HG03432 (cell line): ENCODE measurements around the gene EP300.
"Not testable (repeated sequence)": the region's sequence is repeated elsewhere in the genome, so short reads cannot be mapped to it uniquely, and the experiment has no call there.

ENCODE experiments used
- ATAC-seq: cut with Tn5 transposase; IDR thresholded peaks from one replicate; pipeline ENCODE4 v1.9.1; 2021; ENCODE audit warnings: mild to moderate bottlenecking, moderate library complexity; ENCODE audit not compliant: unreplicated experiment

EP300 gene

GRCh38 chr22:41145921-41146320 lies 53.5 kb downstream of the EP300 start:
- ATAC-seq = not testable (repeated sequence)

DNA sequence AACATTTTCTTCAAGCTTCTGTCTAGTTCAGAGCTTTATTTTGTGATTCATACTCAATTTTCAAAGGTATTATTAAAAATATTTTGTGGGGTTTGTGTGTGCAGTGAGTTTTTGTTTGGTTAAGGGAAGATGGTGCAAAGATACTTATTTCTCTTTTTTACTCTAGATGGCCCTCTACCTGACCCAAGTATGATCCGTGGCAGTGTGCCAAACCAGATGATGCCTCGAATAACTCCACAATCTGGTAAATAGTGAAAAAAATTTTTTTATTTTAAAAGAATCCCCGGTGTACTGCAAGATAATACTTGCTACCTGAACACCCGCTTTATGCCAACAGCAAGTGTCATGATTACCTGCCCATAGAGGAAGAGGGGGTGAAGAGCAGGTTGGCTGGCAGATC lies 54.2 kb downstream of the EP300 start:
- no peak for ATAC-seq

DNA sequence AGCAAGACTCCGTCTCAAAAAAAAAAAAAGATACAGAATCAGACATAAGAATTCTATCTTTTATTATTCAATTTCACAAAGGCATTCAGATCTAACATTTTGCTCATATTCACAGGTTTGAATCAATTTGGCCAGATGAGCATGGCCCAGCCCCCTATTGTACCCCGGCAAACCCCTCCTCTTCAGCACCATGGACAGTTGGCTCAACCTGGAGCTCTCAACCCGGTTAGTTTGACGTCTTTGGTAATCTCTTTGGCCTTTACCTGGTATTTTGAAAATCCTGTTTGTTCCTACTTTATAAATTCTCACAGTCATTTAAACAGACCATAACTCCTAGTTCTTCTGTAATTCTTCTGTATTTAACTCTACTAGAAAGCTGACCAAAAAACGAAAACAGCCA lies 55.3 kb downstream of the EP300 start:
- ATAC-seq = no peak

GRCh38 chr22:41152902-41153301 lies 60.5 kb downstream of the EP300 start:
- no peak for ATAC-seq

GRCh38 chr22:41157083-41157482 lies 64.7 kb downstream of the EP300 start:
- no peak for ATAC-seq

GRCh38 chr22:41169157-41169556 lies 76.8 kb downstream of the EP300 start:
- ATAC-seq = no peak

DNA sequence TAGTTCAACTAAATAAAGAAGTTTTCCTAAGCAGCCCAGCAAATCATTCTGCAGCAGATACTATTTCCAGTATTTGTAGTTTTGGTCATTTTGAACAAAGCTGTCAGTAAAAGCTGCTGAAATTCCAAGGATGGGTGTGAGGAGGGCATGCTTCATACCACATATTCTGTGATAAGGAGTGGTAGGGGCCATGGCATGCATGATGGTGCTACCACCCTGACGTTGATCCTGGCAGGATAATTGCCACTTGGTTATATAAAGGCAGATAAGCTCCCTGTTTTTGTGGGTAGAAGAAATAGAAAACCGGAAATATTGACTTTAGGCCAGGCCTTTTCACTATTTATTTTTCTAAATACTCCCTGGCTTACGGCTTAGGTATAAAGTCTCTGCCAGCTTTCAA lies 79.6 kb downstream of the EP300 start:
- no peak for ATAC-seq

GRCh38 chr22:41175546-41175945 lies 83.2 kb downstream of the EP300 start:
- ATAC-seq = no peak

DNA sequence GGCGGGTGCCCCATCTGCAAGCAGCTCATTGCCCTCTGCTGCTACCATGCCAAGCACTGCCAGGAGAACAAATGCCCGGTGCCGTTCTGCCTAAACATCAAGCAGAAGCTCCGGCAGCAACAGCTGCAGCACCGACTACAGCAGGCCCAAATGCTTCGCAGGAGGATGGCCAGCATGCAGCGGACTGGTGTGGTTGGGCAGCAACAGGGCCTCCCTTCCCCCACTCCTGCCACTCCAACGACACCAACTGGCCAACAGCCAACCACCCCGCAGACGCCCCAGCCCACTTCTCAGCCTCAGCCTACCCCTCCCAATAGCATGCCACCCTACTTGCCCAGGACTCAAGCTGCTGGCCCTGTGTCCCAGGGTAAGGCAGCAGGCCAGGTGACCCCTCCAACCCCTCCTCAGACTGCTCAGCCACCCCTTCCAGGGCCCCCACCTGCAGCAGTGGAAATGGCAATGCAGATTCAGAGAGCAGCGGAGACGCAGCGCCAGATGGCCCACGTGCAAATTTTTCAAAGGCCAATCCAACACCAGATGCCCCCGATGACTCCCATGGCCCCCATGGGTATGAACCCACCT lies 84.7 kb downstream of the EP300 start:
- no peak for ATAC-seq

GRCh38 chr22:41177622-41178424 lies 85.4 kb downstream of the EP300 start:
- ATAC-seq = no peak

- no peak for ATAC-seq
Measured at GRCh38 chr22:41178425-41178975, 86.1 kb downstream of the EP300 start.

DNA sequence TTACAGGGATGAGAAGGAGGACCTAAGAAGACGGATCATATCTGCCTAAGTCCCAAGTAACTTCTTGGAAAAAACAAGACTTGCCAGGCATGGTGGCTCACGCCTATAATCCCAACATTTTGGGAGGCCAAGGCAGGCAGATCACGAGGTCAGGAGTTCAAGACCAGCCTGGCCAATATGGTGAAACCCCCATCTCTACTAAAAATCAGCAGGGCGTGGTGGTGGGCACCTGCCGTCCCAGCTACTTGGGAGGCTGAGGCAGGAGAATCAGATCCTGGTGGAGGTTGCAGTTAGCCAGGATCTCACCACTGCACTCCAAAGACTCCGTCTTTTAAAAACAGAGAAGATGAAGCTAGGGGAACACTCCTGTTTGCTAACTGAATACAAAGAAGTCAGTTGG lies 88.0 kb downstream of the EP300 start:
- ATAC-seq = not testable (repeated sequence)

DNA sequence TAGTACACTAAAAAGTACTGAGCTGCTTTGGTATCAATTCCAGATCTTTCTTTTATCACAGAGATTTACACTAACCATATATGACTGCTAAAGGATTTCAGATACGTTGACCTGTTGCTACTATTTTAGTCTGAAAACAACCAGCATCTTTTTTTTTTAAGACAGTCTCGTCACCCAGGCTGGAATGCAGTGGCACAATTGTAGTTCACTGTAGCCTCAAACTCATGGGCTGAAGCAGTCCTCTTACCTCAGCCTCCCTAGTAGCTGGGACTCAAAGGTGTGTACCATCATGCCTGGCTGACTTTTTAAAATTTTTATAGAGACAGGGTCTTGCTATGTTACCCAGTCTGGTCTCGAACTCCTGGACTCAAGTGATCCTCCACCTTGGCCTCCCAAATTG lies 88.5 kb downstream of the EP300 start:
- ATAC-seq = no peak

GRCh38 chr22:41181349-41182241 lies 89.2 kb downstream of the EP300 start:
- no peak for ATAC-seq

- ATAC-seq = no peak
Measured at GRCh38 chr22:41184679-41185078, 92.3 kb downstream of the EP300 start.

- no peak for ATAC-seq
Measured at GRCh38 chr22:41191467-41191866, 99.1 kb downstream of the EP300 start.

DNA sequence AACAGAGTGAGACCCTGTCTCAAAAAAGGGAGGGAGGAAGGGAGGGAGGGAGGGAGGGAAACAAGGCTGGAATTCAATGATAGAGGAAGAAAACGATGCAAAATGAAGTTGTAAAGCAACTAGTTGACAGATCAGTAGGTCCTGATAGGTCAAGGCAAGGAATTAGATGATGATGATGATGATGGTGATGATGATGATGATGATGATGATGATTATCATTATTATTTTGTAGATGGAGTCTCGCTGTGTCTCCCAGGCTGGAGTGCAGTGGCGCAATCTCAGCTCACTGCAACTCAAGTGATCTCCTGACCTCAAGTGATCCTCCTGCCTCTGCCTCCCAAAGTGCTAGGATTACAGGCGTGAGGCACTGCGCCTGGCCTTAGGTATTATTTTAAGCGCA lies 101.4 kb downstream of the EP300 start:
- no peak for ATAC-seq

DNA sequence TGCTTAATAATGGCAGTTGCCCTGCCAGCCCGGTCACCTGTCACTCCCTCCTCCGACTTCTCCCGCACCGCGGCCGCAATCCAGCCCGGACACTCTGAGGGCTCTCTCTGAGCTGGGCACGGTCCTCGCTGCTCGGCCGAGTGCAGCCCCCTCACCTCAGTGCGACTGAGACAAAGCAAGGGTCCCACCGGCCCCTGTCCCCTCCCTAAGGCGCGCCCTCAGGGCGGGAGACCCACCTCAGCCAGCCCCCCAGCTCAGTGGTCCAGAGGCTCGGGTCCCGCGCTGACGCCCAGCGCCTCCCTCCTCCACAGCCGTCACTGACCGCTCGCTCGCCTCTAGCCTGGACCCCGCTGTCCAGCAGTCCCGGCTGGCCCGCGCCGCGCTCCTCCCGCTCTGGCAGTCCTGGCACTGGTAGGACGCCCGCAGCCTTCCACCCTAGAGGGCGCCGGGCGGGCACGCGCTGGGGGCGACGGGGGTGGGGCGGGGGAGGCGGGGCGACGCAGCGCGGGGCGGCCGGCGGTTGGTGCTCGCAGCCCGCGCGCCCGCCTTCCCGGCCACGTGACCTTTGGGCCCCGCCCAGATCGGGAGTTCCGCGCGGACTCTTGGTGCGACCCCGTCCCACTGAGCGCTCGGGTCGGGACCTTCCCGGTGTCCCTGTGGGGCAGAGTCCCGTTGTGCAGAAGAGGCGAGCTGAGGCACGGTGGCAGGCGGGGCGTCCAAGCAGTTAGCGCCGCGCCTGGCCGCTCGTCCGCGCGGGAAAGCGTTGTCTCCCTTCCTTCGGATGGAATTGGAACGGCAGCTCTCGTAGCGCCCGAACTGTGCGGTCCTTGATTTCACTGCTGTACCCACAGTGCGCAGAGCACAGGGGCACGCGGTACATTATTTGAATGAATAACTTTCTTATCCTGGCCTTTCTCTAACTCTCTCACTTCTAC lies 104.9 kb downstream of the EP300 start:
- peak; percentile 80 for ATAC-seq

DNA sequence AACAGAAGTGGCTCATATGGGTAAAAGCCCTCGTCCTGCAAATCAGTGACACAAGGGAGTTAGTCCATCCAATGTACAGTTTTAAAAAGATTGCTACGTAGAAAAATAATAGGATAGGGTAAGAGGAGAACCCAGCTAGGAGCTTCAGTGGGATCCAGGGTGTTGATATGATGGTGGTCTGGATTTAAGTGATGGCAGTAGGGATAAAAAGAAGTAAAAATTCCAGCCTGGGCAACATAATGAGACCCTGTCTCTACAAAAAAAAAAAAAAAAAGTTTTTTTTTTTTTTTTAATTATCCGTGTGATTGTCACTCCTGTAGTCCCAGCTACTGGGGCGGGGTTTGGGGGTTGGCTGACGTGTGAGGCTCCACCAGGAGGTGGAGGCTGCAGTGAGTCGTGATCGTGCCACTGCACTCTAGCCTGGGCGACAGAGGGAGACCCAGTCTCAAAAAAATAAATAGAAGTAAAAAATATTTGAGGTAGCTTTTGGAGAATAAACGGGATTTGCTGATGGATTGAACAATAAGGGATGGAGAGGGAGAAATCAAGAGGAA lies 105.7 kb downstream of the EP300 start:
- ATAC-seq = no peak

GRCh38 chr22:41201141-41201540 lies 108.7 kb downstream of the EP300 start:
- ATAC-seq = no peak
